HepG2 (cell line): Measurements from ENCODE around the gene RAB6A. TPM values are rescaled to one million over a fixed set of nuclear protein-coding genes. Genes with fewer than 3 reads are reported as not detected.

Source experiments
- CEBPG ChIP-seq: IDR thresholded peaks from 2 replicates; pipeline ENCODE4 v1.6.1; 2016
- CHCHD3 ChIP-seq: sonication (generic); formaldehyde crosslinking; IDR thresholded peaks from 2 replicates; pipeline ENCODE4 v1.8.0; 2022; ENCODE audit warnings: mild to moderate bottlenecking, missing genetic modification reagents, moderate library complexity
- KIAA2018 ChIP-seq: sonication (generic); formaldehyde crosslinking; IDR thresholded peaks from 2 replicates; pipeline ENCODE4 v1.5.0; 2020; ENCODE audit warnings: mild to moderate bottlenecking, missing genetic modification reagents, borderline replicate concordance
- MBNL3 ChIP-seq: fragments of 250-450 bp; sonication (Bioruptor Pico); conservative IDR thresholded peaks from 2 replicates; pipeline ENCODE4 v1.8.0; 2022; ENCODE audit warnings: mild to moderate bottlenecking, inconsistent platforms
- PATZ1 ChIP-seq: sonication (generic); formaldehyde crosslinking; IDR thresholded peaks from 2 replicates; pipeline ENCODE4 v1.4.0; 2020; ENCODE audit warnings: missing genetic modification reagents
- RELA ChIP-seq: sonication (generic); formaldehyde crosslinking; IDR thresholded peaks from 2 replicates; pipeline ENCODE4 v1.4.0; 2020; ENCODE audit warnings: missing genetic modification reagents
- SNAPC5 ChIP-seq: sonication (generic); formaldehyde crosslinking; IDR thresholded peaks from 2 replicates; pipeline ENCODE4 v1.8.1; 2023; ENCODE audit warnings: mild to moderate bottlenecking, missing genetic modification reagents, borderline replicate concordance
- YEATS4 ChIP-seq: sonication (generic); formaldehyde crosslinking; IDR thresholded peaks from 2 replicates; pipeline ENCODE4 v1.4.0; 2020; ENCODE audit warnings: missing genetic modification reagents, borderline replicate concordance
- ZFP91 ChIP-seq: sonication (generic); formaldehyde crosslinking; IDR thresholded peaks from 2 replicates; pipeline ENCODE4 v1.9.0; 2022; ENCODE audit warnings: missing genetic modification reagents, mild to moderate bottlenecking, borderline replicate concordance
- ZNF343 ChIP-seq: sonication (generic); formaldehyde crosslinking; IDR thresholded peaks from 2 replicates; pipeline ENCODE4 v1.4.0; 2020; ENCODE audit warnings: mild to moderate bottlenecking, missing genetic modification reagents
- polyA plus RNA-seq, 8 experiments: library from polyadenylated mRNA; depleted of rRNA in 3 of 8; stranded (reverse) in 7 of 8; unstranded in 1 of 8; fragments of >200 nt; fragmentation: Illumina TruSeq in 4 of 8; extraction: Trizol in 4 of 8; gene quantifications; 2 replicates each; pipeline versions ENCODE4 v1.2.1 to v1.2.3, GENCODE V29; 2011 to 2016; ENCODE audit warnings: low read depth in 4 of 8, missing spikeins in 1 of 8, mixed read lengths in 1 of 8; ENCODE audit not compliant: insufficient read depth in 1 of 8
- total RNA-seq, 5 experiments: library from RNA; depleted of rRNA; stranded (reverse); fragments of >200 nt; fragmentation: Illumina TruSeq; extraction: Trizol; gene quantifications; 2 replicates each; pipeline ENCODE4 v1.2.3, GENCODE V29; 2016; ENCODE audit warnings: low read depth in 1 of 5
- TF ChIP-seq, protein P1 (sequence below): sonication (generic); formaldehyde crosslinking; IDR thresholded peaks from 2 replicates; pipeline ENCODE4 v1.5.0; 2020; ENCODE audit warnings: missing genetic modification reagents

Gene RAB6A
- total and polyA plus RNA-seq, 2 of the 13 experiments (the other 11 are each of a cell fraction or from before 2014, with no cell fraction given): 74.3 to 121 TPM

DNA sequence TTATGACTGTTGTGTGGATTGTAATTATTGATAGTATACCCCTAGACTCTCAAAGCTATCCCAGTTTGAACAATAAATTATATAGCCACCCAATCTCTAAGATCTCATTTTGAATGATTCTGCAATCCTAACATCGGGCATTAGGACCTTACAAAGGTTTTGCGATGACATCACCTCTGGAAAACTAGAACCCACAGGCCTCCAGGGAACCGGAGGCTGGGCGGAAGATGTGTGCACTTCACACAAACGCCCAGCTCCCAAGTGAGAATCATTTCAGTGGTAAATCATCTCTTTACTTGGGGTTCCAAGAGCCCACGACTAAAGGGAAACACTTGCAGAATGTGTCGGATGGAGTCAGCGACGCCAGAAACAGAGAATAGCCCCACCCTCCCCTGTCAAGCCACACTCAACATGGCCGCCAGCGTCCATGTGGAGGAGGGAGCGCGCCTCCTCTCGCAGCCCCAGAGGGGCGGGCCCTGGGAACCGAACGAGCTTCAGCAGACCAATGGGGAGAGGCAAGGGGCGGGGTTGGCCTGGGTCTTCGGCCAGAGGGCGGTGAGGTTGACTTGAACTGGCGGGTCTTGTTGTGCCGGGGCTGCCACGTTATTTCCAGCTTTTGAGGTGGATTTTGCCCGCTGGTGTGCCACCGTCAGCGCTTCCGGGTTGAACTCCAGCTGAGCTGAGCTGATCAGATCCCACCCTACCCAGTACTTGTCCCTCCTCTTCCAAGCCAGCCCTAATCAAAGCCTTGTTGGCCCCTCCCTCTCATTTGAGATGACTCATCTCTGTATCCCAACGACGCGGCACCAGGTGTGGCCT lies 18.4 kb upstream of the RAB6A start (continued):
- TF ChIP-seq, protein P1, sequence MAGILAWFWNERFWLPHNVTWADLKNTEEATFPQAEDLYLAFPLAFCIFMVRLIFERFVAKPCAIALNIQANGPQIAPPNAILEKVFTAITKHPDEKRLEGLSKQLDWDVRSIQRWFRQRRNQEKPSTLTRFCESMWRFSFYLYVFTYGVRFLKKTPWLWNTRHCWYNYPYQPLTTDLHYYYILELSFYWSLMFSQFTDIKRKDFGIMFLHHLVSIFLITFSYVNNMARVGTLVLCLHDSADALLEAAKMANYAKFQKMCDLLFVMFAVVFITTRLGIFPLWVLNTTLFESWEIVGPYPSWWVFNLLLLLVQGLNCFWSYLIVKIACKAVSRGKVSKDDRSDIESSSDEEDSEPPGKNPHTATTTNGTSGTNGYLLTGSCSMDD (CRISPR knock-in tag): no peak
- TF ChIP-seq YEATS4 (CRISPR knock-in tag): peak; percentile 95
- no peak for TF ChIP-seq RELA (CRISPR knock-in tag)
- no peak for TF ChIP-seq CHCHD3
- no peak for TF ChIP-seq KIAA2018
- TF ChIP-seq ZNF343 (CRISPR knock-in tag): no peak
- TF ChIP-seq ZFP91 (CRISPR knock-in tag): peak; percentile 85
- no peak for TF ChIP-seq MBNL3 (CRISPR knock-in tag)
- 0 out of 2 replicates have a peak, but pooled peaks have one; percentile 50 for TF ChIP-seq CEBPG
- peak; percentile 63; the same call in 1 of the 2 replicates for TF ChIP-seq PATZ1 (CRISPR knock-in tag)
- TF ChIP-seq SNAPC5 (CRISPR knock-in tag): no peak
